HepG2 (cell line): ENCODE measurements around the gene EIF4G1. TPM values are rescaled to one million over a fixed set of nuclear protein-coding genes. Genes with fewer than 3 reads are reported as not detected.

Experiments used
- ATAC-seq: fragments of 200-7000 bp; cut with Tn5 transposase; 3 replicates; pipeline ENCODE4 v1.9.1; 2020; ENCODE audit warnings: mild to moderate bottlenecking, moderate library complexity
- BruUV-seq: library from RNA; stranded (reverse); fragments of 400-500 nt; replicated peaks from 2 replicates; lab custom pipeline; 2021; lab: Mats Ljungman, UMichigan
- CTCF ChIA-PET: fragments of 300-600 bp; formaldehyde crosslinking; extraction: SDS; loops from one replicate; lab custom pipeline; 2021; ENCODE audit warnings: low total read pairs, inconsistent platforms, low intra/inter-chr PET ratio; lab: Yijun Ruan, JAX
- POLR2A ChIA-PET: fragments of 350-600 bp; sonication (Branson Sonifier 250); formaldehyde crosslinking; loops from one replicate; lab custom pipeline; 2020; ENCODE audit warnings: antibody characterized with exemption, inconsistent platforms; lab: Yijun Ruan, JAX
- DNase-seq: peaks from one replicate; pipeline ENCODE4 v3.0.0-alpha.2; 2015; ENCODE audit warnings: low spot score
- FAIRE-seq: peaks from 3 replicates; lab custom pipeline; 2011; peaks lifted over from hg19 to GRCh38; lab: Jason Lieb, UNC
- H2AFZ ChIP-seq: one replicate; pipeline ENCODE4 v1.6.1; 2011; ENCODE audit warnings: low read length, inconsistent platforms
- H3K27ac ChIP-seq: fragments of 300-600 bp; 3 replicates; pipeline ENCODE4 v1.8.0; 2011; ENCODE audit warnings: mixed run types, mild to moderate bottlenecking, mixed read lengths, low read length, inconsistent platforms; ENCODE audit not compliant: insufficient read depth; ENCODE audit errors: extremely low read length
- H3K27me3 ChIP-seq, 2 experiments: fragments of 200-600 bp in 1 of 2; 2 replicates in 1 of 2; 3 replicates in 1 of 2; pipeline versions ENCODE4 v1.6.0 to v1.8.0; 2011; ENCODE audit warnings: low read length in 2 of 2, mild to moderate bottlenecking in 2 of 2, moderate library complexity in 2 of 2, inconsistent platforms in 1 of 2; ENCODE audit not compliant: insufficient read depth in 2 of 2, control insufficient read depth in 1 of 2
- H3K36me3 ChIP-seq, 2 experiments: fragments of 200-600 bp in 1 of 2; replicated peaks in 1 of 2; 2 replicates in 1 of 2; 3 replicates in 1 of 2; pipeline versions ENCODE4 v1.5.1 to v1.8.0; 2011; ENCODE audit warnings: low read length in 2 of 2, inconsistent platforms in 1 of 2; ENCODE audit not compliant: insufficient read depth in 2 of 2, control insufficient read depth in 1 of 2
- H3K4me1 ChIP-seq: 2 replicates; pipeline ENCODE4 v1.5.1; 2012; ENCODE audit warnings: low read length, inconsistent platforms; ENCODE audit not compliant: insufficient read depth
- H3K4me2 ChIP-seq: 2 replicates; pipeline ENCODE4 v1.6.0; 2011; ENCODE audit warnings: low read depth, low read length, inconsistent platforms
- H3K4me3 ChIP-seq, 3 experiments: fragments of 200-600 bp in 1 of 3; sonication (generic), shearing (Covaris generic) in 1 of 3; replicated peaks in 1 of 3; 2 replicates each; pipeline ENCODE4 v1.5.1; 2011 to 2016; ENCODE audit warnings: low read length in 3 of 3, inconsistent platforms in 2 of 3, low read depth in 2 of 3, mild to moderate bottlenecking in 2 of 3, control low read depth in 1 of 3, mixed read lengths in 1 of 3; ENCODE audit not compliant: insufficient read depth in 1 of 3
- H3K79me2 ChIP-seq: one replicate; pipeline ENCODE4 v1.6.1; 2011; ENCODE audit warnings: low read length, inconsistent platforms; ENCODE audit not compliant: insufficient read depth
- H3K9ac ChIP-seq: 2 replicates; pipeline ENCODE4 v1.6.0; 2011; ENCODE audit warnings: mild to moderate bottlenecking, low read depth, low read length, inconsistent platforms; ENCODE audit not compliant: insufficient read depth
- H3K9me3 ChIP-seq: 2 replicates; pipeline ENCODE4 v1.5.1; 2012; ENCODE audit warnings: mild to moderate bottlenecking, low read length
- H4K20me1 ChIP-seq: 2 replicates; pipeline ENCODE4 v1.6.0; 2011; ENCODE audit warnings: inconsistent platforms, mild to moderate bottlenecking, low read length, moderate library complexity; ENCODE audit not compliant: insufficient read depth
- EEA1 ChIP-seq: sonication (generic); formaldehyde crosslinking; IDR thresholded peaks from 2 replicates; pipeline ENCODE4 v1.5.1; 2020; ENCODE audit warnings: mild to moderate bottlenecking, missing genetic modification reagents, borderline replicate concordance
- HOXA9 ChIP-seq: sonication (generic); formaldehyde crosslinking; IDR thresholded peaks from 2 replicates; pipeline ENCODE4 v1.8.1; 2022; ENCODE audit warnings: missing genetic modification reagents, mild to moderate bottlenecking, moderate library complexity, borderline replicate concordance
- NFRKB ChIP-seq: fragments of 450-650 bp; IDR thresholded peaks from 2 replicates; pipeline ENCODE4 v1.6.1; 2017
- RAD51 ChIP-seq: fragments of 450-650 bp; IDR thresholded peaks from 2 replicates; pipeline ENCODE4 v1.6.1; 2016; ENCODE audit warnings: borderline replicate concordance
- SP1 ChIP-seq, 2 experiments: fragments of 450-650 bp in 1 of 2; sonication (generic) in 1 of 2; formaldehyde crosslinking in 1 of 2; IDR thresholded peaks; 2 replicates each; pipeline versions ENCODE4 v1.4.0 to v1.6.1; 2016 to 2020; ENCODE audit warnings: missing genetic modification reagents in 1 of 2
- U2AF2 ChIP-seq: fragments of 200-400 bp; formaldehyde crosslinking; IDR thresholded peaks from 2 replicates; pipeline ENCODE4 v1.6.1; 2017; ENCODE audit warnings: low read depth, mild to moderate bottlenecking, low read length
- ZFAT ChIP-seq: sonication (generic); formaldehyde crosslinking; conservative IDR thresholded peaks from 2 replicates; pipeline ENCODE4 v1.8.1; 2023; ENCODE audit warnings: missing genetic modification reagents, inconsistent platforms
- ZNF350 ChIP-seq: sonication (generic); formaldehyde crosslinking; IDR thresholded peaks from 2 replicates; pipeline ENCODE4 v1.4.0; 2020; ENCODE audit warnings: mild to moderate bottlenecking, low read depth, missing genetic modification reagents, borderline replicate concordance
- ZNF446 ChIP-seq: sonication (generic); formaldehyde crosslinking; IDR thresholded peaks from 2 replicates; pipeline ENCODE4 v1.5.0; 2020; ENCODE audit warnings: mild to moderate bottlenecking, missing genetic modification reagents
- WGBS: methylation state at CpG from one replicate; pipeline ENCODE4 v1.1.6; 2017; ENCODE audit warnings: low lambda C conversion rate; 5-methylcytosine and 5-hydroxymethylcytosine counted together
- in situ Hi-C: cut with HindIII; loops from 2 replicates; pipeline ENCODE4 v1.10.0; 2017; ENCODE audit warnings: low pct_unique_long_range_greater_than_20kb; ENCODE audit not compliant: extremely low pct_ligation_motif_present
- intact Hi-C: fragments of 100-400 bp; cut with micrococcal nuclease; formaldehyde crosslinking; loops from one replicate; pipeline ENCODE4 v1.10.0; 2022; ENCODE audit not compliant: unreplicated experiment
- polyA plus RNA-seq, 8 experiments: library from polyadenylated mRNA; depleted of rRNA in 3 of 8; stranded (reverse) in 7 of 8; unstranded in 1 of 8; fragments of >200 nt; fragmentation: Illumina TruSeq in 4 of 8; extraction: Trizol in 4 of 8; gene quantifications; 2 replicates each; pipeline versions ENCODE4 v1.2.1 to v1.2.3, GENCODE V29; 2011 to 2016; ENCODE audit warnings: low read depth in 4 of 8, missing spikeins in 1 of 8, mixed read lengths in 1 of 8; ENCODE audit not compliant: insufficient read depth in 1 of 8
- total RNA-seq, 5 experiments: library from RNA; depleted of rRNA; stranded (reverse); fragments of >200 nt; fragmentation: Illumina TruSeq; extraction: Trizol; gene quantifications; 2 replicates each; pipeline ENCODE4 v1.2.3, GENCODE V29; 2016; ENCODE audit warnings: low read depth in 1 of 5
- TF ChIP-seq, protein P1 (sequence below): sonication (generic); formaldehyde crosslinking; conservative IDR thresholded peaks from 2 replicates; pipeline ENCODE4 v1.5.0; 2020; ENCODE audit warnings: missing genetic modification reagents
- TF ChIP-seq, protein P2 (sequence below): sonication (generic); formaldehyde crosslinking; IDR thresholded peaks from 2 replicates; pipeline ENCODE4 v1.4.0; 2020; ENCODE audit warnings: missing genetic modification reagents
- TF ChIP-seq, protein P3 (sequence below): sonication (generic); formaldehyde crosslinking; IDR thresholded peaks from 2 replicates; pipeline ENCODE4 v1.5.0; 2020; ENCODE audit warnings: missing genetic modification reagents, mild to moderate bottlenecking, borderline replicate concordance

EIF4G1 gene
- total and polyA plus RNA-seq, 2 of the 13 experiments (the other 11 are each of a cell fraction or from before 2014, with no cell fraction given), result 208 to 213 TPM

DNA sequence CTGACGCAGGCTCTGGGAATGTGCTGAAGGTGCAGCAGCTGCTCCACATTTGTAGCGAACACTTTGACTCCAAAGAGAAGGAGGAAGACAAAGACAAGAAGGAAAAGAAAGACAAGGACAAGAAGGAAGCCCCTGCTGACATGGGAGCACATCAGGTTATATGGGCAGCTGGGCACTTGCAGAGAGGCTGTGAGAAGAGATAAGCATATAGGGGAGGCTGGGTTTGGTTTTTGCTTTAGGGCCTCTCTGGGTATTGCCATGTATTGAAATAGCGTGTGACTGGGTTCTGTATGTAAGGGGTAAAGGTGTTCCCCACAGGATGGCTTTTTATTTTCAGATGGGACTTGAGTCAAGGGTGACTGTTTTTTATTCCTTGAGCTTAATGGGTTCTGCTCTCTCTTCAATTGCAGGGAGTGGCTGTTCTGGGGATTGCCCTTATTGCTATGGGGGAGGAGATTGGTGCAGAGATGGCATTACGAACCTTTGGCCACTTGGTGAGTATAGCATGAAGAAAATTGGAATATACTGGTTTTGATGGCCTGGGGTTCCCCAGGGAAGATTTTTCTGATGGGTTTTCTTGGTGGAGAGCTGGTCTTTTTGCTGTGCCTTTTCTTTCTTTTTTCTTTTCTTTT, 7.9 kb upstream of the EIF4G1 start:
- Histone ChIP-seq H4K20me1 (no peaks in the 10 kb centered on the region), H3K4me1 (0 out of 2 replicates have a peak, but pooled peaks cover 5% of the 10 kb centered on the region), H3K27me3 (no peaks in the 10 kb centered on the region; a peak in 1 of 5 replicates), H3K4me2 (no peak overlapping the region), H3K9ac (no peak overlapping the region), H2AFZ (no peak overlapping the region), H3K9me3 (no peaks in the 10 kb centered on the region), H3K27ac (no peak overlapping the region), H3K4me3 (no peak overlapping the region), H3K36me3 (peaks cover 32 to 76% of the 10 kb centered on the region in 2 experiments), H3K79me2 (peaks cover 4% of the 10 kb centered on the region)
- WGBS, result 98% methylated on average over 4 of the region's 4 CpGs
- in situ Hi-C loops, result no loop called here
- BruUV-seq, result no TSS peak
- POLR2A ChIA-PET, result no interaction called here
- intact Hi-C loops, result no loop called here
- CTCF ChIA-PET, result no interaction called here
- no peak for FAIRE-seq
- no peak for ATAC-seq
- DNase-seq, result no peak
- no peak for TF ChIP-seq ZNF446 (CRISPR knock-in tag)
- TF ChIP-seq NFRKB, result no peak
- TF ChIP-seq, protein P1, sequence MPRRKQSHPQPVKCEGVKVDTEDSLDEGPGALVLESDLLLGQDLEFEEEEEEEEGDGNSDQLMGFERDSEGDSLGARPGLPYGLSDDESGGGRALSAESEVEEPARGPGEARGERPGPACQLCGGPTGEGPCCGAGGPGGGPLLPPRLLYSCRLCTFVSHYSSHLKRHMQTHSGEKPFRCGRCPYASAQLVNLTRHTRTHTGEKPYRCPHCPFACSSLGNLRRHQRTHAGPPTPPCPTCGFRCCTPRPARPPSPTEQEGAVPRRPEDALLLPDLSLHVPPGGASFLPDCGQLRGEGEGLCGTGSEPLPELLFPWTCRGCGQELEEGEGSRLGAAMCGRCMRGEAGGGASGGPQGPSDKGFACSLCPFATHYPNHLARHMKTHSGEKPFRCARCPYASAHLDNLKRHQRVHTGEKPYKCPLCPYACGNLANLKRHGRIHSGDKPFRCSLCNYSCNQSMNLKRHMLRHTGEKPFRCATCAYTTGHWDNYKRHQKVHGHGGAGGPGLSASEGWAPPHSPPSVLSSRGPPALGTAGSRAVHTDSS (CRISPR knock-in tag), result no peak
- TF ChIP-seq HOXA9 (CRISPR knock-in tag), result no peak
- TF ChIP-seq ZNF350 (CRISPR knock-in tag), result no peak
- no peak for TF ChIP-seq EEA1 (CRISPR knock-in tag)
- TF ChIP-seq, protein P2, sequence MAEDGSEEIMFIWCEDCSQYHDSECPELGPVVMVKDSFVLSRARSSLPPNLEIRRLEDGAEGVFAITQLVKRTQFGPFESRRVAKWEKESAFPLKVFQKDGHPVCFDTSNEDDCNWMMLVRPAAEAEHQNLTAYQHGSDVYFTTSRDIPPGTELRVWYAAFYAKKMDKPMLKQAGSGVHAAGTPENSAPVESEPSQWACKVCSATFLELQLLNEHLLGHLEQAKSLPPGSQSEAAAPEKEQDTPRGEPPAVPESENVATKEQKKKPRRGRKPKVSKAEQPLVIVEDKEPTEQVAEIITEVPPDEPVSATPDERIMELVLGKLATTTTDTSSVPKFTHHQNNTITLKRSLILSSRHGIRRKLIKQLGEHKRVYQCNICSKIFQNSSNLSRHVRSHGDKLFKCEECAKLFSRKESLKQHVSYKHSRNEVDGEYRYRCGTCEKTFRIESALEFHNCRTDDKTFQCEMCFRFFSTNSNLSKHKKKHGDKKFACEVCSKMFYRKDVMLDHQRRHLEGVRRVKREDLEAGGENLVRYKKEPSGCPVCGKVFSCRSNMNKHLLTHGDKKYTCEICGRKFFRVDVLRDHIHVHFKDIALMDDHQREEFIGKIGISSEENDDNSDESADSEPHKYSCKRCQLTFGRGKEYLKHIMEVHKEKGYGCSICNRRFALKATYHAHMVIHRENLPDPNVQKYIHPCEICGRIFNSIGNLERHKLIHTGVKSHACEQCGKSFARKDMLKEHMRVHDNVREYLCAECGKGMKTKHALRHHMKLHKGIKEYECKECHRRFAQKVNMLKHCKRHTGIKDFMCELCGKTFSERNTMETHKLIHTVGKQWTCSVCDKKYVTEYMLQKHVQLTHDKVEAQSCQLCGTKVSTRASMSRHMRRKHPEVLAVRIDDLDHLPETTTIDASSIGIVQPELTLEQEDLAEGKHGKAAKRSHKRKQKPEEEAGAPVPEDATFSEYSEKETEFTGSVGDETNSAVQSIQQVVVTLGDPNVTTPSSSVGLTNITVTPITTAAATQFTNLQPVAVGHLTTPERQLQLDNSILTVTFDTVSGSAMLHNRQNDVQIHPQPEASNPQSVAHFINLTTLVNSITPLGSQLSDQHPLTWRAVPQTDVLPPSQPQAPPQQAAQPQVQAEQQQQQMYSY (CRISPR knock-in tag), result no peak
- TF ChIP-seq, protein P3, sequence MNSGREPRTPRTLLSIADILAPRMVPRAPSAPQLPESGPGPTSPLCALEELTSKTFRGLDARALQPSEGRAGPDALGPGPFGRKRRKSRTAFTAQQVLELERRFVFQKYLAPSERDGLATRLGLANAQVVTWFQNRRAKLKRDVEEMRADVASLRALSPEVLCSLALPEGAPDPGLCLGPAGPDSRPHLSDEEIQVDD (CRISPR knock-in tag), result no peak
- no peak for TF ChIP-seq RAD51
- no peak for TF ChIP-seq SP1 (IDR thresholded peaks at IDR 0.05)
- no peak for TF ChIP-seq SP1 (CRISPR knock-in tag; IDR thresholded peaks at IDR 0.05)
- TF ChIP-seq ZFAT (CRISPR knock-in tag), result no peak
- TF ChIP-seq U2AF2, result no peak
